GM23248 (cell line): ENCODE measurements around the gene SHISA9. TPM values are rescaled to one million over a fixed set of nuclear protein-coding genes. Genes with fewer than 3 reads are reported as not detected.

Source experiments
- DNase-seq: peaks from one replicate; pipeline ENCODE4 v3.0.0-alpha.2; 2015
- H2AFZ ChIP-seq: fragments of 200-600 bp; sonication (generic); 2 replicates; pipeline ENCODE4 v1.6.1; 2016; ENCODE audit warnings: antibody characterized with exemption
- H3F3A ChIP-seq: fragments of 200-600 bp; sonication (generic); 2 replicates; pipeline ENCODE4 v1.6.1; 2016; ENCODE audit warnings: mild to moderate bottlenecking, antibody characterized with exemption, mixed run types; ENCODE audit not compliant: insufficient read depth
- H3K27ac ChIP-seq: fragments of 200-600 bp; sonication (generic); 2 replicates; pipeline ENCODE4 v1.5.1; 2016; ENCODE audit warnings: mild to moderate bottlenecking
- H3K27me3 ChIP-seq: fragments of 200-600 bp; sonication (generic); replicated peaks from 2 replicates; pipeline ENCODE4 v1.6.1; 2016; ENCODE audit warnings: mild to moderate bottlenecking; ENCODE audit not compliant: insufficient read depth
- H3K36me3 ChIP-seq: fragments of 200-600 bp; sonication (generic); 2 replicates; pipeline ENCODE4 v1.6.1; 2016; ENCODE audit warnings: low read depth, mild to moderate bottlenecking
- H3K4me1 ChIP-seq: fragments of 200-600 bp; sonication (generic); 2 replicates; pipeline ENCODE4 v1.6.1; 2016; ENCODE audit warnings: mild to moderate bottlenecking; ENCODE audit not compliant: insufficient read depth
- H3K4me2 ChIP-seq: fragments of 200-600 bp; sonication (generic); one replicate; pipeline ENCODE4 v1.6.1; 2016; ENCODE audit warnings: mild to moderate bottlenecking; ENCODE audit not compliant: unreplicated experiment
- H3K4me3 ChIP-seq: fragments of 200-600 bp; sonication (generic); 2 replicates; pipeline ENCODE4 v1.5.1; 2016; ENCODE audit warnings: mild to moderate bottlenecking
- H3K79me2 ChIP-seq: fragments of 200-600 bp; sonication (generic); 2 replicates; pipeline ENCODE4 v1.6.1; 2016; ENCODE audit warnings: mild to moderate bottlenecking; ENCODE audit not compliant: insufficient read depth
- H3K9ac ChIP-seq: fragments of 200-600 bp; sonication (generic); 2 replicates; pipeline ENCODE4 v1.6.1; 2016; ENCODE audit warnings: mild to moderate bottlenecking
- H3K9me2 ChIP-seq: fragments of 200-600 bp; sonication (generic); 2 replicates; pipeline ENCODE4 v1.6.1; 2016; ENCODE audit warnings: mixed run types, mild to moderate bottlenecking, moderate library complexity; ENCODE audit not compliant: insufficient read depth
- H3K9me3 ChIP-seq: fragments of 200-600 bp; sonication (generic); one replicate; pipeline ENCODE4 v1.6.1; 2017; ENCODE audit warnings: low read depth
- H4K20me1 ChIP-seq: fragments of 200-600 bp; sonication (generic); 2 replicates; pipeline ENCODE4 v1.6.0; 2016; ENCODE audit not compliant: insufficient read depth
- EZH2 ChIP-seq: fragments of 200-600 bp; sonication (generic); IDR thresholded peaks from 2 replicates; pipeline ENCODE4 v1.6.1; 2018; ENCODE audit warnings: antibody characterized with exemption, mild to moderate bottlenecking; ENCODE audit not compliant: insufficient read depth, poor library complexity, severe bottlenecking
- EZH2phosphoT487 ChIP-seq: fragments of 200-600 bp; sonication (generic); IDR thresholded peaks from 2 replicates; pipeline ENCODE4 v1.6.1; 2018; ENCODE audit warnings: antibody characterized with exemption, moderate library complexity, mild to moderate bottlenecking, low read depth; ENCODE audit not compliant: insufficient read depth
- WGBS, 2 experiments: methylation state at CpG; one replicate each; pipeline ENCODE4 v1.1.6; 2015 to 2017; ENCODE audit warnings: low lambda C conversion rate in 2 of 2, low coverage in 1 of 2; ENCODE audit errors: missing lambda C conversion rate in 2 of 2; 5-methylcytosine and 5-hydroxymethylcytosine counted together
- in situ Hi-C: fragments of 300-500 bp; cut with MboI; formaldehyde crosslinking; loops from 2 replicates; pipeline ENCODE4 v1.15.0; 2020
- polyA plus RNA-seq: library from polyadenylated mRNA; unstranded; fragments of >200 nt; fragmentation: Nextera tagmentation; extraction: Ambion mirVana; gene quantifications from 2 replicates; pipeline ENCODE4 v1.2.1, GENCODE V29; 2016
- total RNA-seq: library from RNA; depleted of rRNA; stranded (reverse); fragments of >200 nt; shearing (Covaris generic); gene quantifications from 2 replicates; pipeline ENCODE4 v1.2.3, GENCODE V29; 2014

The SHISA9 gene
- total and polyA plus RNA-seq, 2 experiments from 2014 or later = not detected

DNA sequence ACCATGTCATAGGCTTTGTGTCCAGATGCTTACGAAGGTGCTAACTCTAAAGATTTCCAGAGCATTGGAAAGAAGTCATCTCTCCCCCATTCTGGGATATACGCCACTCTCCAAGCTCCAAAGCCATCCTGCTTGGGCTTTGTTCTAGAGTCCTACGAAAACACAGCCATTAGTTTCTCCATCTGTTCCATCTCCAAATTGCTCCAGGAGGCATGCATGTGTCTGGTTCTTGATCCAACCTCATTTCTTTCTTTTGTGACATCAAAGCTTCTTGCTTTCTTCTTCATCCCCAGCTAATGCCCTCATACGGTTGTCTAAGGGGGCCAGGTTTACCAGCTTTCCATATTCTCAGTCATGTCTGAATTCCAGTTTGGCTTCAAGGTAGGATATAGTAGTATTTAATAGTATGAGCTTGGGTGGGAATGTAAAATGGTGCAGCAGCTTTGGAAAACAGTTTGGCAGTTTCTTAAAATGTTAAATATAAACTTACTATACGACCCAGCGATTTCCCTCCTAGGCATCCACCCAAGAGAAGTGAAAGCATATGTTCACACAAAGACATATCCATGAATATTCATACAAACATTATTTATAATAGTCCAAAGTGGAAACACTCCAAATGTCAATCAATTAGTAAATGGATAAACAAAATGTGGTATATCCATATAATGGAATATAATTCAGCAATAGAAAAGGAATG is 202.6 kb downstream of the SHISA9 start:
- H3K4me3 ChIP-seq = no peak overlapping the region
- H3K9ac ChIP-seq = no peak overlapping the region
- H3K27me3 ChIP-seq = no peaks in the 10 kb centered on the region
- H3K4me2 ChIP-seq = no peak overlapping the region
- no peaks in the 10 kb centered on the region for H3K9me2 ChIP-seq
- H3K27ac ChIP-seq = no peak overlapping the region
- no peaks in the 10 kb centered on the region for H4K20me1 ChIP-seq
- 22 to 26% methylated on average over 6 of the region's 6 CpGs for WGBS, 2 experiments
- DNase-seq = no peak
- H2AFZ ChIP-seq = no peak overlapping the region
- no peaks in the 10 kb centered on the region for H3K9me3 ChIP-seq
- no peaks in the 10 kb centered on the region for H3K36me3 ChIP-seq
- no peaks in the 10 kb centered on the region for H3K4me1 ChIP-seq
- H3F3A ChIP-seq = no peaks in the 10 kb centered on the region
- TF ChIP-seq EZH2phosphoT487 (no peak), EZH2 (no peak)
- in situ Hi-C loops = no loop called here
- H3K79me2 ChIP-seq = no peaks in the 10 kb centered on the region

DNA sequence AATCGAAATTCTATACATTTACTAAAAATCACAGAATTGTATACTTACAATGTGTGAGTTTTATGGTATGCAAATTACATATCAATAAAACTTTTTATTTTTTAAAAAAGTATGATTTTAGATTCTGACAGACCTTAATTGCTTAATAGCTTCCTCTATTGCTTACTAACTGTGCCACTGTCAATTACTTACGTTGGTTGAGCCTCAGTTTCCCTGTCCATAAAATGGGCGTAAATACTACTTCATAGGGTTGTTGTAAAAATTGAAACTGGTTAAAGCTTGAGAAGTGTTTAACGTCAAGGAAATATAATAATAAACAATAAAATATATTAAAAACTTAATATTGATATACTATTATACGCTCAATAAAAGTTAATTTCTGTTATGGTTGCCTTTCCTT is 203.4 kb downstream of the SHISA9 start:
- Histone ChIP-seq H3K4me2 (no peak overlapping the region), H3K9me2 (no peaks in the 10 kb centered on the region), H3K4me3 (no peak overlapping the region), H2AFZ (no peak overlapping the region), H3F3A (no peaks in the 10 kb centered on the region), H3K9me3 (no peaks in the 10 kb centered on the region), H3K36me3 (no peaks in the 10 kb centered on the region), H3K27me3 (no peaks in the 10 kb centered on the region), H3K27ac (no peak overlapping the region), H3K9ac (no peak overlapping the region), H3K4me1 (no peaks in the 10 kb centered on the region), H4K20me1 (no peaks in the 10 kb centered on the region), H3K79me2 (no peaks in the 10 kb centered on the region)
- no peak for DNase-seq
- in situ Hi-C loops = no loop called here
- 21% methylated on average over 5 of the region's 5 CpGs for WGBS, 2 experiments
- no peak for TF ChIP-seq EZH2phosphoT487
- TF ChIP-seq EZH2 = no peak

DNA sequence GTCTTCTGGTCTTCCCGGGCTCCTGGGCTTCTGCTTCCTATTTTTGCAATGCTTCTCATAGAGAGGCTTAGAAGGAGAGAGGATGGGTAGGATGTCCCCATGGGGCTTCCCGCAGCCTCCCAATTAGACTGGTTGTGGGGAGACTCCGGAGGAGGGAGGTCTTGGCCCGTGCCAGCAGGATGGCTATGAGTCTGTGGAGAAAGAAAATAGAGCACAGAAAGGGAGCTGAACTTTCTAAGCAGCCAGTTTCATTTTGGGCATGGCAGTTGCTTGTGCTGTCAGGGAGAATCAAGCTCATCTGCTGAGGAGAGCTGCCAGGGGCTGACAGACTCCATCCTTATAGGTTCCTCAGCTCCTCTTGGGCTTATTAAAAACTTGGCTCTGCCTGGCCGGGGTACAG is 204.0 kb downstream of the SHISA9 start:
- H3K4me2 ChIP-seq = no peak overlapping the region
- no peaks in the 10 kb centered on the region for H4K20me1 ChIP-seq
- no peaks in the 10 kb centered on the region for H3K36me3 ChIP-seq
- in situ Hi-C loops = no loop called here
- TF ChIP-seq EZH2 (no peak), EZH2phosphoT487 (no peak)
- WGBS, 2 experiments = 17 to 19% methylated on average over 5 of the region's 5 CpGs
- no peaks in the 10 kb centered on the region for H3K9me2 ChIP-seq
- H3K9ac ChIP-seq = no peak overlapping the region
- H3K27me3 ChIP-seq = no peaks in the 10 kb centered on the region
- DNase-seq = no peak
- H3K79me2 ChIP-seq = no peaks in the 10 kb centered on the region
- no peaks in the 10 kb centered on the region for H3F3A ChIP-seq
- H3K4me3 ChIP-seq = no peak overlapping the region
- H3K4me1 ChIP-seq = no peaks in the 10 kb centered on the region
- H2AFZ ChIP-seq = no peak overlapping the region
- no peak overlapping the region for H3K27ac ChIP-seq
- H3K9me3 ChIP-seq = no peaks in the 10 kb centered on the region

DNA sequence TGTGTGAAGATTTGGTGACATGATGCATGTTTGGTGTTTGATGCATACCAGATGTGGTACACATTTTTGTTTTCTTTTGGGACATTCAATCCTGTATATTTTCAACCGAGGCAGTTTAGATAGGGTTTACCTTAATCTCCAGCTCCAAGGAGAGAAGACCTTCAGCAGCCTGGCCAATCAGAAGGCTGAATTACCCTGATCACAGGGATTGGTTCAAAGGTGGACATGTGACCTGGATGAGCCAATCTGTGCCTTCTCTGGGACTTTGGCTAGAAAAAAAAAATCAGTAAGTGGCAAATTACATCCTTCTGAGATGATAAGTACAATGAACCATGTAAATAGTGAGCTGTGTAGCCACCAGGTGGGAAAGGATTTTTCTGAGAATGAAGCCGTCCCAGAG is 205.1 kb downstream of the SHISA9 start:
- no peaks in the 10 kb centered on the region for H3K27me3 ChIP-seq
- WGBS, 2 experiments = 21 to 24% methylated on average over 2 of the region's 2 CpGs
- H3K4me1 ChIP-seq = no peaks in the 10 kb centered on the region
- no peaks in the 10 kb centered on the region for H4K20me1 ChIP-seq
- no peak overlapping the region for H2AFZ ChIP-seq
- no peaks in the 10 kb centered on the region for H3K9me3 ChIP-seq
- no peak overlapping the region for H3K4me3 ChIP-seq
- H3K4me2 ChIP-seq = no peak overlapping the region
- no peaks in the 10 kb centered on the region for H3K36me3 ChIP-seq
- no peak overlapping the region for H3K9ac ChIP-seq
- H3K79me2 ChIP-seq = no peaks in the 10 kb centered on the region
- H3F3A ChIP-seq = no peaks in the 10 kb centered on the region
- no peak for DNase-seq
- TF ChIP-seq EZH2 (no peak), EZH2phosphoT487 (no peak)
- H3K27ac ChIP-seq = no peak overlapping the region
- in situ Hi-C loops = no loop called here
- no peaks in the 10 kb centered on the region for H3K9me2 ChIP-seq

DNA sequence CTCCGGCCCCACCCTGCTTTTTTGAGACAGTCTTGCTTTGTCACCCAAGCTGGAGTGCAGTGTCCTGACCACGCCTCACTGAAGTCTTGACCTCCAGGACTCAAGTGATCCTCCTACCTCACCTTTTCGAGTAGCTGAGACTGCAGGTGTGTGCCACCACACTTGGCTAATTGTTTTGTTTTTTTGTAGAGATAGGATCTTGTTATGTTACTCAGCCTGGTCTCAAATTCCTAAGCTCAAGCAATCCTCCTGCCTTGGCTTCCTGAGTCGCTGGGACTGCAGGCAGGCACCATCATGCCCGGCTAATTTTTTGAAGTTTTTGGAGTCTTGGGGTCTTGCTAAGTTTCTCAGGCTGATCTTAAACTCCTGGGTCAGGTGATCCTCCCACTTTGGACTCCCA is 206.7 kb downstream of the SHISA9 start:
- Histone ChIP-seq H3K27ac (no peak overlapping the region), H3K9me2 (no peaks in the 10 kb centered on the region), H3K79me2 (no peaks in the 10 kb centered on the region), H3K36me3 (no peaks in the 10 kb centered on the region), H3K4me3 (no peak overlapping the region), H3K27me3 (no peaks in the 10 kb centered on the region), H3K4me2 (no peak overlapping the region), H3K9ac (no peak overlapping the region), H4K20me1 (no peaks in the 10 kb centered on the region), H3K9me3 (no peaks in the 10 kb centered on the region), H2AFZ (no peak overlapping the region), H3F3A (no peaks in the 10 kb centered on the region), H3K4me1 (no peaks in the 10 kb centered on the region)
- no peak for TF ChIP-seq EZH2phosphoT487
- TF ChIP-seq EZH2 = no peak
- in situ Hi-C loops = no loop called here
- WGBS, 2 experiments = 14 to 15% methylated on average over 5 of the region's 5 CpGs
- no peak for DNase-seq
